GM19455 (cell line): ENCODE results near the gene FAM149A.

Source experiments
- ATAC-seq: cut with Tn5 transposase; IDR thresholded peaks from one replicate; pipeline ENCODE4 v1.9.1; 2021; ENCODE audit not compliant: unreplicated experiment

Gene FAM149A

GRCh38 chr4:186104114-186104889 lies at the start of gene FAM149A:
TSS of gene FAM149A (plus strand) at chr4:186104704.
- ATAC-seq, result peak; percentile 71

GRCh38 chr4:186058253-186058979 lies 46.1 kb upstream of the FAM149A start:
- ATAC-seq, result peak; percentile 99

- no peak for ATAC-seq
Observed at GRCh38 chr4:186058980-186059316, 45.6 kb upstream of the FAM149A start.

GRCh38 chr4:186061921-186062320 lies 42.6 kb upstream of the FAM149A start:
- no peak for ATAC-seq

- peak; percentile 71 for ATAC-seq
Observed at GRCh38 chr4:186067757-186068385, 36.6 kb upstream of the FAM149A start.

GRCh38 chr4:186068581-186069348 lies 35.7 kb upstream of the FAM149A start, which contains the start of gene TLR3:
TSS of gene TLR3 (plus strand) at chr4:186069156. CDS start at chr4:186076620, 7,464 bp downstream.
- peak; percentile 14 for ATAC-seq

GRCh38 chr4:186069729-186070128 lies 34.8 kb upstream of the FAM149A start:
- ATAC-seq, result no peak

GRCh38 chr4:186072516-186072915 lies 32.0 kb upstream of the FAM149A start:
- no peak for ATAC-seq

GRCh38 chr4:186074189-186074588 lies 30.3 kb upstream of the FAM149A start:
- no peak for ATAC-seq

- ATAC-seq, result no peak
Observed at GRCh38 chr4:186078981-186079638, 25.4 kb upstream of the FAM149A start.

- ATAC-seq, result no peak
Observed at GRCh38 chr4:186079694-186080093, 24.8 kb upstream of the FAM149A start.

- no peak for ATAC-seq
Observed at GRCh38 chr4:186081202-186081807, 23.2 kb upstream of the FAM149A start.

- no peak for ATAC-seq
Observed at GRCh38 chr4:186082221-186082620, 22.3 kb upstream of the FAM149A start.

GRCh38 chr4:186088523-186088922 lies 16.0 kb upstream of the FAM149A start:
- no peak for ATAC-seq

- no peak for ATAC-seq
Observed at GRCh38 chr4:186092296-186092695, 12.2 kb upstream of the FAM149A start.

GRCh38 chr4:186095406-186095805 lies 9.1 kb upstream of the FAM149A start:
- no peak for ATAC-seq

- ATAC-seq, result no peak
Observed at GRCh38 chr4:186096681-186097165, 7.8 kb upstream of the FAM149A start.

GRCh38 chr4:186097386-186097785 lies 7.1 kb upstream of the FAM149A start:
- ATAC-seq, result no peak

- no peak for ATAC-seq
Observed at GRCh38 chr4:186102931-186103330, 1.6 kb upstream of the FAM149A start.
